Parathyroid adenoma (tissue), 2 donors: ENCODE measurements around the gene PHF19.

Experiments
- H2AFZ ChIP-seq: fragments of 300-600 bp; sonication (generic); one replicate; pipeline ENCODE4 v1.7.0; 2017; ENCODE audit warnings: antibody characterized with exemption, mild to moderate bottlenecking
- H3K27ac ChIP-seq: fragments of 300-600 bp; sonication (generic); one replicate; pipeline ENCODE4 v1.7.0; 2017
- H3K27me3 ChIP-seq: fragments of 300-600 bp; sonication (generic); one replicate; pipeline ENCODE4 v1.7.0; 2017; ENCODE audit warnings: low read length; ENCODE audit not compliant: control insufficient read depth, insufficient read depth
- H3K36me3 ChIP-seq: fragments of 300-600 bp; sonication (generic); one replicate; pipeline ENCODE4 v1.7.0; 2017; ENCODE audit warnings: low read length; ENCODE audit not compliant: control insufficient read depth, insufficient read depth
- H3K4me1 ChIP-seq: fragments of 300-600 bp; sonication (generic); one replicate; pipeline ENCODE4 v1.7.0; 2017; ENCODE audit warnings: control low read depth
- H3K4me2 ChIP-seq: fragments of 300-600 bp; sonication (generic); one replicate; pipeline ENCODE4 v1.7.0; 2017; ENCODE audit warnings: low read length
- H3K4me3 ChIP-seq: fragments of 300-600 bp; sonication (generic); one replicate; pipeline ENCODE4 v1.7.0; 2017; ENCODE audit warnings: low read depth, low read length
- H3K79me2 ChIP-seq: fragments of 300-600 bp; sonication (generic); one replicate; pipeline ENCODE4 v1.7.0; 2017; ENCODE audit warnings: control low read depth
- H3K9ac ChIP-seq: fragments of 300-600 bp; sonication (generic); one replicate; pipeline ENCODE4 v1.7.0; 2017; ENCODE audit warnings: mild to moderate bottlenecking
- H3K9me3 ChIP-seq: fragments of 300-600 bp; sonication (generic); one replicate; pipeline ENCODE4 v1.7.0; 2017; ENCODE audit warnings: low read length; ENCODE audit not compliant: control insufficient read depth
- TF ChIP-seq, protein P1 (sequence below): fragments of 300-600 bp; sonication (generic); IDR thresholded peaks from one replicate; pipeline ENCODE4 v1.7.0; 2017; ENCODE audit warnings: antibody characterized with exemption, mild to moderate bottlenecking
- donor health status: primary hyperparathyroidism.

Gene PHF19

DNA sequence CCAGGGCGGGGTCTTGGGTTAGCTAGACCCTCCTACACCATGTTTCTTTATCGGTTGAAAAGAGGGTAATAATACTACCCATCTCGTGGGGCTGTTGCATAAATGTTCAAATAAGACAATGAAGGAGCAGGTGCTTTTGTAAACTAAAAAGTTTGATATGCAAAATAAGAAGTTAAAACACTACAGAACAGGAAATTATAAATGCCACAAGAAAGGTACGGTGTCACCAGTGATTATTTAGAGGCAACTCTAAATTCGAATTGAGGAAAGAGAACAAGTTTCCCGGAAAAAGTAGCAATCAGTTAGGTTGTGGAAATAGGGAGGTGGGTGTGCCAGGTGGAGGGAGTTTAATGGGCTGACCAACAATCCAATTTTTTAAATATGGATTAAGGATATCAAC, 2.5 kb upstream of the PHF19 start:
- Histone ChIP-seq H3K79me2 (no peaks in the 10 kb centered on the region), H3K4me3 (no peak overlapping the region), H3K27ac (no peak overlapping the region), H3K9me3 (no peaks in the 10 kb centered on the region), H3K36me3 (no peaks in the 10 kb centered on the region), H3K27me3 (no peaks in the 10 kb centered on the region), H2AFZ (no peak overlapping the region), H3K4me2 (no peak overlapping the region), H3K9ac (no peak overlapping the region), H3K4me1 (peaks cover 2% of the 10 kb centered on the region)
- TF ChIP-seq, protein P1, sequence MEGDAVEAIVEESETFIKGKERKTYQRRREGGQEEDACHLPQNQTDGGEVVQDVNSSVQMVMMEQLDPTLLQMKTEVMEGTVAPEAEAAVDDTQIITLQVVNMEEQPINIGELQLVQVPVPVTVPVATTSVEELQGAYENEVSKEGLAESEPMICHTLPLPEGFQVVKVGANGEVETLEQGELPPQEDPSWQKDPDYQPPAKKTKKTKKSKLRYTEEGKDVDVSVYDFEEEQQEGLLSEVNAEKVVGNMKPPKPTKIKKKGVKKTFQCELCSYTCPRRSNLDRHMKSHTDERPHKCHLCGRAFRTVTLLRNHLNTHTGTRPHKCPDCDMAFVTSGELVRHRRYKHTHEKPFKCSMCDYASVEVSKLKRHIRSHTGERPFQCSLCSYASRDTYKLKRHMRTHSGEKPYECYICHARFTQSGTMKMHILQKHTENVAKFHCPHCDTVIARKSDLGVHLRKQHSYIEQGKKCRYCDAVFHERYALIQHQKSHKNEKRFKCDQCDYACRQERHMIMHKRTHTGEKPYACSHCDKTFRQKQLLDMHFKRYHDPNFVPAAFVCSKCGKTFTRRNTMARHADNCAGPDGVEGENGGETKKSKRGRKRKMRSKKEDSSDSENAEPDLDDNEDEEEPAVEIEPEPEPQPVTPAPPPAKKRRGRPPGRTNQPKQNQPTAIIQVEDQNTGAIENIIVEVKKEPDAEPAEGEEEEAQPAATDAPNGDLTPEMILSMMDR = no peak

DNA sequence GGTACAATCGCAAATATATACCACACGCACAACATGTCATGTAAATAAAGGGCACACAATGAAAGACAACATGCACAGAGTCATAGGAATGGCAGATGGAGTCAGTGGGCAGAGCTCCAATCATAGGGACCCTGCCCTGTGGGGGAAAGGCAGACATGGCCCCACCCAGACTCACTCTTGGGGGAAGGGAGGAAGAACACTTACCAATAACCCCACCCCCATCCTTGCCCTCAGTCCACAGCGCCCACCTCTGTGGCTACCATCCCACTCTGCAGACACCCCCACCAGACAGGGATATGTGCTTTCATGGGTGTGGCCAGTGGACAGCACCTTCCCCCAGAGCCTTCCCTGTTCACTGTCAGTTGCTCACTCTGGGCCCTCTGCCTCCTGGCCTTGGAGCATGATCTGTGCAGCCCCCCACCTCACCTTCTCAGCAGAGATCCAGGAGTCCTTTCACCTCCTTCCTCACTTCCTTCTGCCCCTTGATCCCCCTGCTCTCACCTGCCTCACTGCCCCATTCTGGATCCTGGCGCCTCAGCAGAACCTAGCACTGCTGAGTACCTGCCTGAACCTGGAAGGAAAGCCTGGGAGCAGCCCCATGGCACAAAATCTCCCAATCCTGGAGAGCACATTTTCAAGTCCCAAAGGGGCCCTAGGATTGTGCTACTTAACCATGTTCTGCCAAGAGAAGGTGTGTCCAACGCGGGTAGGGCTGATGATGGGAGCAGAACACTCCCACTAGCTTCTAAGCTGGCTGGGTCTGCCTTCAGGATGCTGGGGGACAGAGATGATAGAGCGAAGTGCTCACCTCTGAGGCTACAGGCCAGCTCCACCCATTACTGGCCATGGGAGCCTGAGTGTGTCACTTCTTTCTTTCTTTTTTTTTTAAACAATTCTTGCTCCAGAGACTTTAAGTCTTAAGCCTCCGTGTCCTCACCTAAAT, 1.5 kb upstream of the PHF19 start:
- H3K27me3 ChIP-seq = no peaks in the 10 kb centered on the region
- H3K4me2 ChIP-seq = no peak overlapping the region
- no peaks in the 10 kb centered on the region for H3K36me3 ChIP-seq
- TF ChIP-seq, protein P1 = no peak
- no peaks in the 10 kb centered on the region for H3K9me3 ChIP-seq
- no peak overlapping the region for H3K9ac ChIP-seq
- H2AFZ ChIP-seq = no peak overlapping the region
- H3K4me1 ChIP-seq = peaks cover 2% of the 10 kb centered on the region
- no peaks in the 10 kb centered on the region for H3K79me2 ChIP-seq
- H3K4me3 ChIP-seq = no peak overlapping the region
- H3K27ac ChIP-seq = no peak overlapping the region

DNA sequence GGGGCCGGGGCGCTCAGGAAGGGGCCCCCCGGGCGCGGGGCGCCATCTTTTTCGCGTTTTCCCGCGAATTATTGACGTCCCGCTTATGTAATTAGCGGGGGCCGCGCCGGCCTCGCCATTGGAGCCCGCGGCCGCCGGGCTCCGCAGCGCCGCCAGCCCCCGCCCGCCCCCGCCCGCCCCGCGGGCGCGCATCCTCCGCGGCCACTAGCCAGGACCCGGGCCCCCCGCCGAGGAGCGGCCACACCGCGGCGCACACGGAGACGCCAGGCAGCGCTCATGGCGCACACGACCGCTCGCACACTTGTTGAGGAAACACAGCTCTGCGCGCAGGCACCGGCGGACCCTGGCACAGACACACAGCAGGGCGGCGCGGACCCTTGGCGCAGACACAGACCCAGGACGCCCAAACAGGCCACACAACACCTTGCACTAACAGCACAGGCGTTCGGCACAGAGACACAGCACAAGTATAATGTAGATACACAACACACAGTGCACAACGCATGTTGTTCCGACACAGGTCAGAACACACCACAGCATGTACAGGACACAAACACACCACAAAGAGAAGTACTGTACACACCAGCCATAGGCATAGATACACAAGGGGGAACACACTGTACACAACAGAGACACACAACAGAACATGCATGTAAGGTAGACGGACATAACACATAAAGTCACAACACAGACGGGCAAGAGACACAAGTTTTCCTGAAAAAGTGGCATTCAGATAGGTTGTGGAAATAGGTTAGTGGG, 467 bp upstream of the PHF19 start:
- Histone ChIP-seq H3K27ac (no peak overlapping the region), H3K9me3 (no peaks in the 10 kb centered on the region), H3K4me3 (peak overlapping the region; percentile 52), H2AFZ (peak overlapping the region; percentile 62), H3K4me2 (peak overlapping the region; percentile 83), H3K27me3 (no peaks in the 10 kb centered on the region), H3K9ac (no peak overlapping the region), H3K4me1 (peaks cover 2% of the 10 kb centered on the region), H3K36me3 (no peaks in the 10 kb centered on the region), H3K79me2 (no peaks in the 10 kb centered on the region)
- TF ChIP-seq, protein P1 = no peak

DNA sequence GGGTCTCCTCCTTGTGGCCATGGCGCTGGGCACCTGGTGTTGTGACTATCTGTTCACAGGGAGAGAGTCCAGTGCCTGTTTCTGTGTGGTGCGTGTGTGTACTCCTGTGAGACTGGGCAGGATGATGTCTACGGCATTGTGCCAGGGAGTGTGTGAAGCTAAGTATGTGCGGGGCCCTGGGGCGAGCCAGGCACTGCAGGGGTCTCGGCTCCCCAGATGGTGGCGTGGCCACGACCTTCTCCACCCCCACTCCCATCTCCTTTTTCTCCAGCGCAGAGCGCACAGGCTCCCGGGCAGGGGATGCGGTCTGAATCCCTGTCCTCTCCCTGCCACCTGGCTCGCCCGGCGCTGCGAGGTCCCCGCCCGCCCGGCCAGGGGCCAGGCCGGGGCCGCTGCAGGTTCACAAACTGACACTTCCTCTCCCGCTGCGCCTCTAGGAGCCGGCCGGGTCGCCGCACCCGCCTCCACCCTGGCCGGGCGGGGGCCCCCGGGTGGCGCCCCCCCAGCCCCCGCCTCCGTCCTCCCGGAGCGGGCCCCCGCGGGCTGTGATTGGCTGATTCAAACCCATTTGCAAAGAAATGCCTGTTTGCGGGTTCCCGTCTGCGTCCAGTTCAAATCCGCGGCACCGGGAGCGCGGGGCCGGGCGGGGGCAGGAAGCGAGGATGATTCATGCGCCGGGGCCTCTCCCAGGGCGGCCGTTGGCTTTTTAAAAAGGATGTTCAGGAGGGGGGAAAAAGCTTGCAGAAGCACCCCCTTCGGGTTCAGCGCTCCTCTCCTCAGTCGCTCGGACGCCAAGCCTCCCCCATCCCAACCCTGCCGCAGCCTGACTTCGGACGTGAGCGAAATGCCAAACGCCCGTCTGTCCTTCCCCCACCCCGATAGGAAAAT, 790 bp downstream of the PHF19 start:
- no peaks in the 10 kb centered on the region for H3K9me3 ChIP-seq
- no peaks in the 10 kb centered on the region for H3K36me3 ChIP-seq
- H3K4me1 ChIP-seq = peaks cover 2% of the 10 kb centered on the region
- H3K79me2 ChIP-seq = no peaks in the 10 kb centered on the region
- H3K4me3 ChIP-seq = peak overlapping the region; percentile 61
- TF ChIP-seq, protein P1 = no peak
- no peak overlapping the region for H3K9ac ChIP-seq
- peak overlapping the region; percentile 20 for H3K27ac ChIP-seq
- H2AFZ ChIP-seq = peak overlapping the region; percentile 85
- H3K27me3 ChIP-seq = no peaks in the 10 kb centered on the region
- peak overlapping the region; percentile 87 for H3K4me2 ChIP-seq
